B cell (primary cell): ENCODE measurements around the gene RSPH1. TPM values are rescaled to one million over a fixed set of nuclear protein-coding genes. Genes with fewer than 3 reads are reported as not detected.

ENCODE experiments used
- ATAC-seq: fragments of 200-7000 bp; cut with Tn5 transposase; one replicate; pipeline ENCODE4 v1.10.0; 2021; ENCODE audit warnings: low read depth, mild to moderate bottlenecking, moderate number of reproducible peaks, moderate library complexity
- CTCF ChIA-PET: fragments of 350-600 bp; sonication (Branson Sonifier 250); formaldehyde crosslinking; loops from one replicate; lab custom pipeline; 2021; ENCODE audit warnings: antibody characterized with exemption, inconsistent platforms; lab: Charles Lee
- POLR2A ChIA-PET: fragments of 350-600 bp; sonication (Branson Sonifier 250); formaldehyde crosslinking; loops from one replicate; lab custom pipeline; 2021; ENCODE audit warnings: antibody characterized with exemption; lab: Charles Lee
- DNase-seq: peaks from one replicate; pipeline ENCODE4 v3.0.0; 2013
- H2AFZ ChIP-seq: 2 replicates; pipeline ENCODE4 v1.6.1; 2012; ENCODE audit warnings: mild to moderate bottlenecking, low read depth, low read length; ENCODE audit not compliant: insufficient read depth, poor library complexity, severe bottlenecking
- H3K27ac ChIP-seq, 2 donors: 1 replicate in 1 of 2; 2 replicates in 1 of 2; pipeline ENCODE4 v1.5.1; 2012 to 2013; ENCODE audit warnings: low read length in 2 of 2, mild to moderate bottlenecking in 2 of 2, moderate library complexity in 1 of 2
- H3K27me3 ChIP-seq, 4 experiments: fragments of 200-600 bp in 1 of 4; sonication (generic) in 1 of 4; replicated peaks in 1 of 4; 1 replicate in 2 of 4; 2 replicates in 2 of 4; pipeline versions ENCODE4 v1.6.1 to v1.7.0; 2013 to 2016; ENCODE audit warnings: low read length in 3 of 4, mild to moderate bottlenecking in 2 of 4, mixed read lengths in 1 of 4, moderate library complexity in 1 of 4; ENCODE audit not compliant: insufficient read depth in 4 of 4, control insufficient read depth in 3 of 4; ENCODE audit errors: control extremely low read depth in 1 of 4
- H3K36me3 ChIP-seq, 2 experiments: replicated peaks in 1 of 2; 1 replicate in 1 of 2; 2 replicates in 1 of 2; pipeline versions ENCODE4 v1.6.1 to v1.7.1; 2013; ENCODE audit warnings: low read length in 1 of 2; ENCODE audit not compliant: insufficient read depth in 2 of 2, control insufficient read depth in 1 of 2; ENCODE audit errors: control extremely low read depth in 1 of 2, extremely low read depth in 1 of 2
- H3K4me1 ChIP-seq, 2 donors: fragments of 200-600 bp in 1 of 2; sonication (generic) in 1 of 2; 1 replicate in 1 of 2; 2 replicates in 1 of 2; pipeline versions ENCODE4 v1.5.1 to v1.6.1; 2013 to 2017; ENCODE audit warnings: low read length in 2 of 2; ENCODE audit not compliant: control insufficient read depth in 2 of 2, insufficient read depth in 2 of 2
- H3K4me2 ChIP-seq: replicated peaks from 2 replicates; pipeline ENCODE3; 2012; ENCODE audit warnings: mild to moderate bottlenecking, low read depth, low read length; ENCODE audit not compliant: poor library complexity, severe bottlenecking
- H3K4me3 ChIP-seq, 5 experiments: fragments of 200-600 bp in 1 of 5; sonication (generic) in 1 of 5; 1 replicate in 3 of 5; 2 replicates in 2 of 5; pipeline versions ENCODE4 v1.5.1 to v1.7.0; 2011 to 2016; ENCODE audit warnings: low read length in 4 of 5, mild to moderate bottlenecking in 4 of 5, low read depth in 2 of 5, control low read depth in 1 of 5, moderate library complexity in 1 of 5; ENCODE audit not compliant: insufficient read depth in 1 of 5; ENCODE audit errors: control extremely low read depth in 1 of 5, extremely low read depth in 1 of 5
- H3K79me2 ChIP-seq: fragments of 200-600 bp; sonication (generic); one replicate; pipeline ENCODE4 v1.6.0; 2016; ENCODE audit warnings: low read length; ENCODE audit not compliant: control insufficient read depth, insufficient read depth
- H3K9ac ChIP-seq: fragments of 200-600 bp; sonication (generic); 2 replicates; pipeline ENCODE4 v1.6.1; 2017; ENCODE audit warnings: mild to moderate bottlenecking, low read length, moderate library complexity
- H3K9me3 ChIP-seq, 3 donors: one replicate each; pipeline versions ENCODE4 v1.6.1 to v1.7.1; 2013; ENCODE audit warnings: low read length in 2 of 3; ENCODE audit not compliant: control insufficient read depth in 2 of 3, insufficient read depth in 1 of 3; ENCODE audit errors: control extremely low read depth in 1 of 3
- H4K20me1 ChIP-seq: 2 replicates; pipeline ENCODE4 v1.6.0; 2012; ENCODE audit warnings: mild to moderate bottlenecking, low read length; ENCODE audit not compliant: insufficient read depth, control insufficient read depth, poor library complexity, severe bottlenecking
- H3K27ac Mint-ChIP-seq: one replicate; pipeline ENCODE4 v1.8.0; 2021; ENCODE audit warnings: mixed read lengths
- H3K27me3 Mint-ChIP-seq: one replicate; pipeline ENCODE4 v1.8.0; 2021; ENCODE audit warnings: mixed read lengths
- H3K4me1 Mint-ChIP-seq: one replicate; pipeline ENCODE4 v1.8.0; 2021; ENCODE audit warnings: mixed read lengths
- H3K4me3 Mint-ChIP-seq: one replicate; pipeline ENCODE4 v1.8.0; 2021; ENCODE audit warnings: mixed read lengths
- H3K9me3 Mint-ChIP-seq: one replicate; pipeline ENCODE4 v1.8.0; 2022; ENCODE audit warnings: mixed read lengths; ENCODE audit not compliant: insufficient read depth
- CTCF ChIP-seq: fragments of 200-600 bp; IDR thresholded peaks from one replicate; pipeline ENCODE4 v1.8.0; 2022; ENCODE audit warnings: antibody characterized with exemption, mild to moderate bottlenecking
- EZH2 ChIP-seq: IDR thresholded peaks from 2 replicates; pipeline ENCODE4 v1.6.1; 2012; ENCODE audit warnings: borderline replicate concordance, low read depth, mild to moderate bottlenecking, moderate library complexity, low read length; ENCODE audit not compliant: insufficient read depth, poor library complexity, severe bottlenecking
- WGBS: methylation state at CpG from one replicate; pipeline ENCODE4 v1.1.5; 2013; ENCODE audit warnings: missing lambda C conversion rate; ENCODE audit not compliant: insufficient coverage; 5-methylcytosine and 5-hydroxymethylcytosine counted together
- intact Hi-C: fragments of 100-400 bp; cut with micrococcal nuclease; formaldehyde crosslinking; loops from one replicate; pipeline ENCODE4 v1.10.0; 2022
- polyA plus RNA-seq: library from polyadenylated mRNA; depleted of rRNA; stranded (reverse); fragments of >200 nt; gene quantifications from 2 replicates; pipeline ENCODE4 v1.2.3, GENCODE V29; 2012
- total RNA-seq, 2 donors: library from RNA; stranded (reverse); fragments of 120-200 nt in 1 of 2; gene quantifications; 1 replicate in 1 of 2; 2 replicates in 1 of 2; pipeline versions ENCODE4 v1.2.3 to v1.2.4, GENCODE V29; 2013 to 2022

The RSPH1 gene
- total and polyA plus RNA-seq, 2 donors (not counting 1 experiment from before 2014, with no cell fraction given), result 0.10 to 0.64 TPM

GRCh38 chr21:42531771-42532170 is 35.7 kb upstream of the RSPH1 start:
- POLR2A ChIA-PET, result interaction anchor here (0.5 kb wide), 1 partner anchor 71 kb away, joined by 4 read pairs; no protein-coding TSS in a partner anchor

More at GRCh38 chr21:42531771-42532170, 35.7 kb upstream of the RSPH1 start:
- H3K79me2 ChIP-seq, result peaks cover 71% of the 10 kb centered on the region
- H3K4me3 ChIP-seq, result no peak overlapping the region
- ATAC-seq (no peak), DNase-seq (no peak)
- H3K9ac ChIP-seq, result no peak overlapping the region
- Mint-ChIP-seq H3K27me3 (no peaks in the 10 kb centered on the region), H3K27ac (peak overlapping the region; percentile 76), H3K9me3 (no peaks in the 10 kb centered on the region), H3K4me1 (peaks cover 90% of the 10 kb centered on the region), H3K4me3 (no peak overlapping the region)
- 97% methylated on average over 7 of the region's 8 CpGs for WGBS
- intact Hi-C loops, result loop anchor here (10.0 kb wide), 1 partner anchor 607 kb away; no protein-coding TSS in a partner anchor
- H2AFZ ChIP-seq, result no peak overlapping the region
- no peaks in the 10 kb centered on the region for H3K27me3 ChIP-seq
- peaks cover 63 to 68% of the 10 kb centered on the region in 2 donors for H3K4me1 ChIP-seq
- H3K27ac ChIP-seq, result peak overlapping the region in 1 of 2 donors; percentile 88
- no peak for TF ChIP-seq CTCF
- TF ChIP-seq EZH2, result no peak
- H3K9me3 ChIP-seq, result no peaks in the 10 kb centered on the region
- H3K4me2 ChIP-seq, result no peak overlapping the region
- no peaks in the 10 kb centered on the region for H4K20me1 ChIP-seq
- CTCF ChIA-PET, result interaction anchor here (0.6 to 2.4 kb wide), 2 partner anchors 17 to 74 kb away, joined by 3 to 10 read pairs; partner anchors contain the start of gene SLC37A1
- peaks cover 0 to 17% of the 10 kb centered on the region in 2 experiments for H3K36me3 ChIP-seq
